PC-9 (cell line): ENCODE measurements around the gene HES5.

Experiments
- CTCF ChIP-seq: fragments of 200-600 bp; sonication (generic); conservative IDR thresholded peaks from 2 replicates; pipeline ENCODE4 v1.6.1; 2017; ENCODE audit warnings: mixed run types, antibody characterized with exemption, mild to moderate bottlenecking, moderate library complexity
- EZH2 ChIP-seq: fragments of 200-600 bp; sonication (generic); IDR thresholded peaks from 2 replicates; pipeline ENCODE4 v1.8.0; 2017; ENCODE audit warnings: antibody characterized with exemption, low read depth

- TF ChIP-seq CTCF (no peak; the same call in 1 of the 2 replicates), EZH2 (no peak)
These were observed 4.5 kb downstream of the HES5 start for GRCh38 chr1:2525572-2525919.
